ENCODE data around the gene UBASH3A.

- TF ChIP-seq CTCF (IDR thresholded peaks at IDR 0.05) = no peak
- no peak for TF ChIP-seq EP300 (IDR thresholded peaks at IDR 0.05)
These were observed 26.2 kb downstream of the UBASH3A start for GRCh38 chr21:42429856-42430255.
